Superior temporal gyrus (tissue), 1 donor: ENCODE results near the gene CMIP.
"Not testable (repeated sequence)": the region's sequence is repeated elsewhere in the genome, so short reads cannot be mapped to it uniquely, and the experiment has no call there.

Source experiments
- DNase-seq: peaks from one replicate; pipeline ENCODE4 v3.0.0-alpha.2; 2016; ENCODE audit errors: extremely low spot score

The CMIP gene

GRCh38 chr16:81717662-81718189, 273.1 kb downstream of the CMIP start:
- no peak for DNase-seq

DNA sequence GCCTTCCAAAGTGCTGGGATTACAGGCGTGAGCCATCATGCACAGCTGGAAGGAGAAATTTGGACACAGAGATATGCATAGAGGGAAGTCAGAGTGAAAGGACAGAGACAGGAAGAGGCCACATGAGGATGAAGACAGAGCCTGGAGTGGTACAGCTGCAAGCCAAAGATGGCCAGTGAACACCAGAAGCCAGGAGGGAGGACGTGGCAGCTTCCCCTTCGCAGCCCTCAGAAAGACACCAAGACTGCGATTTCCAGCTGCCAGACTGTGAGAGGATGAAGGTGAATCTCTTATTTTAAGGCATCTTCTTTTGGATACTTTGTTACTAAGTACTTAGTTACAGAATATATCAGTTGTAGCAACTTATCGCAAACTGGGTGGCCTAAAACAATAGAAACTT, 274.0 kb downstream of the CMIP start:
- DNase-seq, result no peak

DNA sequence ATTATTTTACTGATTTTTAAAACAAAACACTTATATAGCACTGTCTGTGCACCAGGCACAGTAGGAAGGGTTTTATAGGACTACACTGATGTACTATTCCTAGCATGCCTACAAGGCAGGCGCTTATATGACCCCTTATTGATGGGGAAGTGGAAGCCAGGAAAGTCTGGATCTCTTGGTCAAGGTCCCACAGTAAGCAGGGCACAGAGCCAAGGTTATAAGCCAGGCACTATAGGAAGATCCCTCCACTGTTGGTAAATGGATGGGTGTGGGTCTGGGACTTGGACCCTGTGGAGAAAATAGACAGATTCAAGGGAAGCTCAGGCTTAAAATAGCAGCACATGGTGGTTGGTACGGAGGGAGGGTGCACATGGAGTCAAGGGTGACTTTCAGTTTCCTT, 275.4 kb downstream of the CMIP start:
- DNase-seq, result no peak

DNA sequence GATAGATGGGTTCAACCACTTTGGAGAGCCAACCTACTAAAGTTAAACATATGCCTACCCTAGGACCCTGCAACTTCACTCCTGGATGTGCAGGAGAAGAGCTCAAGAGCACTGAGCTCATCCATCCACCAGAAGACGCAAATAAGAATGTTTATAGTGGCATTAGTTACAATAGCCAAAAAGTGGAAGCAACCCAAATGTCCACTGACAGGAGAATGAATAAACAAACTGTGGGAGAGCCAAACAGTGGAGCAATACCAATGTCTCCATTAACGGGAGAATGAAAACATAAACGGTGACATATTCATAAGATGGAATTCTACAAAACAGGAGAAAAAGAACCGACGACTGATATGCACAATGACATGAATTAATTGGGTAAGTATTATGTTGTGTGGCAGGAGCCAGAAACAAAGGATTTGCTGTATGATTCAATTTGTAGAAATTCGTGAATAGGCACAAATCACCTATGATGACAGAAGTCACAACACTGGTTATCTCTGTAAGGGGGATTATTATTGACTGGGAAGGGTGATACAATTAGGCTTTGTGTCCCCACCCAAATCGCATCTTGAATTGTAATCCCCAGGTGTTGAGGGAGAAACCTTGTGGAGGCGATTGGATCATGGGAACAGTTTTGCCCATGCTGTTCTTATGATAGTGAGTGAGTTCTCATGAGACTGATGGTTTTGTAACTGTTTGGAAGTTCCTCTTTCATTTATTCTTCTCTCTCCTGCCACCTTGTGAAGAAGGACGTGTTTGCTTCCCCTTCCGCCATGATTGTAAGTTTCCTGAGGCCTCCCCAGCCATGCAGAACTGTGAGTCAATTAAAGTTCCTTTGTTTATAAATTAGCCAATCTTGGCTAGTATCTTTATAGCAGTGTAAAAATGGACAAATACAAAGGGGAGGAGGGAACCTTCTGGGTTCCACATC, 276.6 kb downstream of the CMIP start:
- DNase-seq, result no peak

DNA sequence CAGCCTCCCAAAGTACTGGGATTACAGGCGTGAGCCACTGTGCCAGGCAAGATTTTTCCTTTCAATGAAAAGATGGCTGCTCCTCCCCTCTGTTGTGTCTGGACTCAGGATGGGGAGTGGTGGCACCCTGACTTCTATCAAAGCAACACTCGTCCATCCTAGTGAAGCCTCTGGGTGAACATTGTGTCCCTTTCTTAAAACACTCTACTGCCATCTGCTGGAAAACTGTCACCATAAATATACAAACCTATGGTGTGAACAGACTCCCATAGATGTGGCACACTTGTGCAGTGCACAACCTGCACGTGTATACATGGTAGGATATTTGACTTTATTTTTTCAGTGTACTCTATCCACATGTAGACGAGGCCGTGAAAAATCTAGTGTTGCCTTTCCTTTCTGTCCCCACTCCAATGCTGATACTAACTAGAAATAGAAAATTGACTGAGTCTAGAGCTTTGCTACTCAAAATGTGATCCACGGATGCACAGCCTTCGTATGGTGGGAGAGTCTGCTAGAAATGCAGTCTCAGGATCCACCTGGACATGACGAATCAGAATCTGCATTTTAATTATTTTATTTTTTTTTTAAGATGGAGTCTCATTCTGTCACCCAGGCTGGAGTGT, 278.6 kb downstream of the CMIP start:
- DNase-seq, result peak; percentile 97

GRCh38 chr16:81728435-81728834, 283.8 kb downstream of the CMIP start:
- no peak for DNase-seq

GRCh38 chr16:81729451-81729850, 284.8 kb downstream of the CMIP start:
- DNase-seq, result no peak

DNA sequence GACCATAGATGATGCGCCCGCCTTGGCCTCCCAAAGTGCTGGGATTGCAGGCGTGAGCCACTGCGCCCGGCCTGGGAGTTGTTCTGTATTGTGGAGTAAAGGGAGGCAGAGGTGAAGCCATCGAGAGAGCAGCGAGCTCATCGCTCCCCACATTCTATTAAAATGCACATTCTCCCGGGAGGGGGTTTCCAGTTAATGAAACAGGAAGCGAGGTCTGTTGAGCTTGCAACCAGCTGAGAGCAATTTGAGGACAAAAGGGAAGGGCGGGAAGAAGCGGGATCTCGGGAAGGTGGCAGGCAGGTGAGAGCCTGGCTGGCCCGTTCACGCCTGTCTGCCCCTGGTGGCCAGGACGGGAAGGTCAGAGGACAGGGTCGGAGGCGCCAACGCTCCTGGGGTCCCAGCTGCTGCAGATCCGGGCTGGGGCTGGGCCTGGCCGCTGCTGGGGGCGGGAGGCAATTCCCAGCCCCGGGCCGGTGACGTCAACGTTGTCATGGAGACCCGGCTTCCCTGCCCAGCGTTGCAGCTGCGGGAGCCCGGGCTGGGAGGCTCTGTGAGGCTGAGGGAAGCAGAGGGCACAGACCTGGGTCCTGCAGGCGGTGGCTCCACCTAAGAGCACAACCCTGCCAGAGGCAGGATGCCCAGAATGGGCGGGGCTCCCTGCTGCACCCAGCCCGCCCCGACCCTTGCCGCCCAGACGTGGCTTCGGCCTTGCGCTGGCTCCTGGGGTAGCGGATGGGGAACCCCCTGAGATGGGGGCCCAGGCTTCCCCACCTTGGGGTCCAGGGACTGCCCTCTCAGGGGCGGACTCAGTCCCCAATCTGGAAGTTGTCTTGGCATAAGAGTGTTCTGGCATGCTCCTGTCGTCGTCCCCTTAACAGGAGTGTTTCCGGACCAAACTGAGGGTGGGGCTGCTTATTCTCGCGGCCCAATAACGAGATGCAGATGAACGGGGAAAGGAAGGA, 285.8 kb downstream of the CMIP start:
- DNase-seq, result peak; percentile 74

GRCh38 chr16:81731649-81732048, 287.0 kb downstream of the CMIP start:
- DNase-seq, result no peak

GRCh38 chr16:81732699-81733098, 288.1 kb downstream of the CMIP start:
- DNase-seq, result no peak

GRCh38 chr16:81733295-81733694, 288.7 kb downstream of the CMIP start:
- no peak for DNase-seq

- no peak for DNase-seq
These were observed 290.2 kb downstream of the CMIP start for GRCh38 chr16:81734632-81735434.

DNA sequence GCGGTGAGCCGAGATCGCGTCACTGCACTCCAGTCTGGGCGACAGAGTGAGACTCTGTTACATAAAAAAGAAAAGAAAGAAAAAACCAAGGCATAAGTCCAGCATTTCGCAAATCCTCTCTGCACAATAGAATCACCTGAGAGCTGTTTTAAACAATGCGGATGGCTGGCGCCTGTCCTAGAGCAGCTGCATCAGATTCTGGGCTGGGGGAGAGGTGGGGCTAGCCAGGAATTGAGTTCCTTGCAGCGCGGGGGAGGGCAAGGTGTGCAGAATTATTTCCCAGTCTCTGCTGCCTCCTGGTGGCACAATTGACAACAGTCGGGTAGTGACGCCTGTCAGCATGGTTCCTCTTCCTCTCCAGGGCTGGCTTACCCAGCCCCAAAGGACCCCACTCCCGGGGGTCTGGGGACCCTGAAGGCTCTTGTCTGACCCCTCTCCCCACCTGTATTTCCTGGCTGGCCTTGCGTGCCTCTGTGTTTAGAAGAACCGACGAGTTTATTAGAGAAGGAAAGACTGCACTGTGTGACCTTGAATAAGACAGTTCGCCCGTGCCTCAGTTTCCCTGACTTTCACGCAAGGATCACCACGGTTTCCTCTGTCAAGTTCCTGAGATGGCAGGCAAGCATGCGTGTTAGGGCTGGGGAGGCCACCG, 293.4 kb downstream of the CMIP start:
- peak; percentile 90 for DNase-seq

DNA sequence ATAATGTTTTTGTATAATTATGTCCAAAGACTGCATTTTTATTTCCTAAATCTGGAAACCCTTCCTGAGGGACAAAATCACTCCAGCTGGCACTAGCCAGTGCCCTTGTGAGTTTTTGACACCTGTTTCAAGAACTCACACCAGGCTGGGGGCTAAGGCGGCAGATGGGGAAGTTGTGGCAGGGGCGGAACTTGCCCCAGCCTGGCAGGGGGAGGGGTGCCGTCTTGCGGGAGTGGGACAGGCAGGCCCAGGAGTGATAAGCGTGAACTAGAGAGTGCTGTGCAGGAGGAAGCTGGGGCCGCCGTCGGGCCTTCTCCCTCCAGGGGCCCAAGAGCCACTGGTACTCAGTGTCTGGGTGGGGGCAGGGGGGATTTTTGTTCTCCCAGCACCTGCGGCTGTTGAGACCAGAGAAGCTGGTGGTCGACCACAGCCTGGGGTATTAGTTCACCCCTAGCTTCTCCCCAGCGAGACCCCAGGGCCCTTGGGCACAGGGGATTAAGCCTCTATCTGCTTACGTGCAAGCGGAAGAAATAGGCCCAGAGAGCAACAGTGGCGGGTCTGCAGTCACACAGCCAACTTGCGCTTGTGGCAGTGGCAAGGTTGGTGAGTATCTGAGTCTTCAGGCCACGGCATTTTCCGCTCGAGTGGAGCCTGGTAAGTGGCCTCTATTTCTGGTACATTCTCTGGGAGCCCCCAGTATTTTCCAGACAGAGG, 294.3 kb downstream of the CMIP start:
- no peak for DNase-seq

GRCh38 chr16:81739503-81739902, 294.9 kb downstream of the CMIP start:
- DNase-seq, result no peak

DNA sequence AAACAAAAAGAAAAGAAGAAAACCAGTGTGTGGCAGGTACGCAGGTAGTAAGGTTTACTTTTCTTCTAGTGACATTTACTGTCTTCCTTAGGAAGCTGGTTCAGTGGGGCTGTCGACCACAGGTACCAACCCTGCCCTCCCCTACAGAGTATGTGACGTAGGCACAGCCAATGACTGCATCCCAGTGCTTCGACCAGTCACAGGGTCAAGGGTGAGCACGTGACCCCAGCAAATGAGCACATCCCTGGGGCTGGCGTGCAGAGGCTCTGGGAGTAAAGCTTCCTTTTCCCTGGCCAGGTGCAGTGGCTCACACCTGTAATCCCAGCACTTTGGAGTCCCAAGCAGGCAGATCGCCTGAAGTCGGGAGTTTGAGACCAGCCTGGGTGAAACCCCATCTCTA, 295.6 kb downstream of the CMIP start:
- no peak for DNase-seq

DNA sequence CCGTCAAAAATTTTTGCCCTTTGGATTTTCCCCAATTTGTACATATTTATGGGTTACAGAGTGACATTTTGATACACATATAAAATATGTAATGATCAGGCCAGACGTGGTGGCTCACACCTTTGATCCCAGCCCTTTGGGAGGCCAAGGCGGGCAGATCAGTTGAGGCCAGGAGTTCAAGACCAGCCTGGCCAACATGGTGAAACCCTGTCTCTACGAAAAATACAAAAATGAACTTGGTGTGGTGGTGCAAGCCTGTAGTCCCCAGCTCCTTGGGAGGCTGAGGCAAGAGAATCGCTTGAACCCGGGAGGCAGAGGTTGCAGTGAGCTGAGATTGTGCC, 296.8 kb downstream of the CMIP start:
- not testable (repeated sequence) for DNase-seq

DNA sequence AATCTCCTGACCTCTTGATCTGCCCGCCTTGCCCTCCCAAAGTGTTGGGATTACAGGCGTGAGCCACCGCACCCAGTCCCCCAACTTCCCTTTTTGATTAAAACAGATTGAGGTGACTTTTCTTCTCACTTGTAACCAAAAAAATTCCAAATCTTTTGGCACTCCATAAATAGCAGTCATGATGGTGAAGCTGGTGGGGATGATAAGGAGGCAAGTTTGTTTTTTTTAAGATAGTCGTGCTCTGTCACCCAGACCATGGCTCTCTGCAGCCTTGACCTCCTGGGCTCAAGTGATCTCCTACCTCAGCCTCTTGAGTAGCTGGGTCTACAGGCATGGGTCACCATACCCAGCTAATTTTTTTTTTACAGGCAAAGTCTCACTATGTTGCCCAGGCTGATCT, 299.8 kb downstream of the CMIP start:
- DNase-seq, result no peak

GRCh38 chr16:81744911-81745310, 300.3 kb downstream of the CMIP start:
- DNase-seq, result no peak
